ENCODE data around the gene ZC3H13.

GRCh38 chr13:46077265-46077664 is 24.7 kb upstream of the ZC3H13 start:
- TF ChIP-seq CTCF (conservative IDR thresholded peaks at IDR 0.05 in 1 of 2, IDR thresholded peaks at IDR 0.05 in 1 of 2; ENCODE audit: extremely low read depth in 1 of 2, insufficient read depth in 1 of 2, low read depth in 1 of 2, low read length in 2 of 2) (no peak), EZH2 (IDR thresholded peaks at IDR 0.05; ENCODE audit: borderline replicate concordance, low read length) (no peak)
